Measurements from ENCODE around the gene COMP. TPM values are rescaled to one million over a fixed set of nuclear protein-coding genes. Genes with fewer than 3 reads are reported as not detected.

COMP gene
- total RNA-seq, 2 experiments from 2014 or later: not detected

DNA sequence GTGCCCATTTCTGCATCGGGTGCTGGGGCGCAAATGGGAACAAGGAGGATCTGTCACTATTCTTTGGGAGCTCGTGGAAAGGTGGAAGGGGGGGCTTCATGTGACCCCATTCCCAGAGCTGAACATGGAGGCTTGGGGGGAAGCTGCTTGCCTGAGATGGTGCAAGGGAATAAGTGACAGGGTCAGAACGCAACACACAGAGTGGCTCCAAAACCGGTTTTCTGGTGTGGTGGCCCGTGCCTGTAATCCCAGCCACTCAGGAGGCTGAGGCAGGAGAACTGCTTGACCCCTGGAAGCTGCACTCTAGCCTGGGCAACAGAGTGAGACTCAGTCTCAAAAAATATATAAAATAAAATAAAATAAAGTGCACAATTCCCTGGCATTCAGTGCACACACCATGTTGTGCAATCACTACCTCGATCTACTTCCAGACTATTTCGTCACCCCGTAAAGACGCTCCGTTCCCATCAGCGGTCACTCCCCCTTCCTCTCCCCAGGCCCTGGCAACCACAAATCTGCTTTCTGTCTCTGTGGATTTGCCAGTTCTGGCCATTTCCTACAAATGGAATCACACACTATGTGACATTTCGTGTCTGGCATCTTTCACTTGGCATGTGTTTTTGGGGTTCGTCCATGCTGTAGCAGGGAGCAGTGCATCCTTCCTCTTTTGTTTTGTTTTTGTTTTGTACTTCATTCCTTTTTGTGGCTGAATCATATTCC lies 18.2 kb upstream of the COMP start:
- ChIA-PET CTCF (no interaction called here), POLR2A (no interaction called here)

- CTCF ChIA-PET: no interaction called here
- POLR2A ChIA-PET: no interaction called here
Measured at GRCh38 chr19:18807861-18808331, 16.8 kb upstream of the COMP start.

GRCh38 chr19:18804643-18805042 lies 13.5 kb upstream of the COMP start:
- POLR2A ChIA-PET: no interaction called here

DNA sequence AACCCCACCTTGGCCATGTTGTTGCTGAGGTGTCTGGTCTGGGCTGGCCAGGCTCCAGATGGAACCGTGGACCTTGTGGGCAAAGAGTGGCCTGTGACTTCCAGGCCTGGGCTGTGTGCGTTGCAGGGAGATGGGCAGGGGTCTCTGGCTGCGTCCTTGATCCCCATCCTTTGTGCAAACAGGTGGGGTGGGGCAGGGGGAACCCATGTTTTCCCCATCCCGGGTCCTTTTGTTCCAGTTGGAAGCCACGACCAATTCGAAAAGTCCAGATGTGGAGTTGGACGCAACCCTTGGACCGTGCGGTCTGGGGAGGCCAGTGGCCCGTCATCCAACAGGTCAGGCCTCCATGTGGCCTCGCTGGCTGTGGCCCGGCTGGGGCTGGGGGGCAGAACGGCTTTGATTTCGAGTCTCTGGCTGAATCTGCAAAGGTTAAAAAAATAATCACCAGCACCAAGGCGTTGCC lies 13.1 kb upstream of the COMP start:
- ChIA-PET CTCF (no interaction called here), POLR2A (no interaction called here)

More at GRCh38 chr19:18804643-18805042, 13.5 kb upstream of the COMP start:
- CTCF ChIA-PET: no interaction called here

DNA sequence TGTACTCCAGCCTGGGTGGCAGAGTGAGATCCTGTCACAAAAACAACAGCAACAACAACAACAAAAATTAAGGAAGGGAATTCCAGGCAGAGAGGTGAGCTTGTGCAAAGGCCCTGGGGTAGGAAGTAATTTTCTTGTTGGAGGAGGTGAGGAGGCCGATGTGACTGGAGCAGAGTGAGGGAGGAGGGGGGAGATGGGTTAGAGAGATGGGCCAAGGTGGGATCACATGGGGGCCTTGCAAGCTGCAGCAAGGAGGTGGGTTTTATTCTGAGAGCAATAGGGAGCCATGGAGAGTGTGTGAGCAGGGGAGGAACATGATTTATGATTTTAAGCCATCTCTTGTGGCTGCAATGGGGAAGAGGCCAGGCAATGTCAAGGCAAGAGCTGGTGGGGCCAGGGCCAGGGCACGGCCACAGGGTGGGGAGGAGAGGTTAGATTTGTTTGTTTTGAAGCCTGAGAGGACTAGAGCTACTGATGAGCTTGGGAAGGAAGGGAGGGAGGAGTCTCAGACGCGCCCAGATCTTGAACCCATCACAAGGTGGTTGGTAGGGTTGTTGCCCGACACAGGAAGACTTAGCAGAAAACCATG lies 12.5 kb upstream of the COMP start:
- CTCF ChIA-PET: no interaction called here
- POLR2A ChIA-PET: no interaction called here

GRCh38 chr19:18802354-18802753 lies 11.2 kb upstream of the COMP start:
- ChIA-PET CTCF (no interaction called here), POLR2A (no interaction called here)

DNA sequence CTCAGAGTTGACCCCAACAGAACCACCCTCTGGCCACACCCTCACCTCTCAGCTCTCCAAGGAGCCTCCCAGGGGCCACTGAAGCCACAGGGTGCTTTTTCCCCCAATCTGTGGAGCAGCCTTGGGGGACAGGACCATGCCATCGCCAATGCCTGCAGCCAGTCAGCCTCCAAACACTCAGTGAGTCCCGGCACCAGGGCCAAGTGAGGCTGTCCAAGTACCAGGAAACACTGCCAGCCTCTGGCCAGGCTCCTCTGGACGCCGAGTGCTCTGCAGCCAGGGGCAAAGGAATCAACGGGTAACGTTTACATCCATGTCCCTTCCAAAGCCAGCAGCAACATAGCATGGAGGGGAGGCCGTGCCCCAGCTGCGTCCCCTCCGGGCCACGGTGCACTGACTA lies 9.5 kb upstream of the COMP start:
- ChIA-PET CTCF (no interaction called here), POLR2A (no interaction called here)

GRCh38 chr19:18800079-18800478 lies 9.0 kb upstream of the COMP start:
- CTCF ChIA-PET: no interaction called here
- POLR2A ChIA-PET: no interaction called here

DNA sequence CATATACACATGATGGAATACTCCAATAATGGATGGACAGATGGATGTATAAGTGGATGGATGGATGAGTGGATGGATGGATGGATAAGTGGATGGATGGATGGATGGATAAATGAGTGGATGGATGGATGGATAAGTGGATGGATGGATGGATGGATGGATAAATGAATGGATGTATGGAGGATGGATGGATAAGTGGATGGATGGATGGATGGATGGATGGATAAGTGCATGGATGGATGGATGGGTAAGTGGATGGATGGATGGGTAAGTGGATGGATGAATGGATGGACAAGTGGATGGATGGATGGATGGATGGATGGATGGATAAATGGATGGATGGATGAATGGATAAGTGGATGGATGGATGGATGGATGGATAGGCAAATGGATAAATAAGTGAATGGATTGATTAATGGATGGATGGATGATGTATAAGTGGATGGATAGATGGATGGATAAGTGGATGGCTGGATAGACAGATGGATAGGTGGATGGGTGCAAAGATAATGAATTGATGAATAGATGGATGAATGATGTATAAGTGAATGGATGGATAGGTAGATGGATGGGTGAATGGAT lies 8.4 kb upstream of the COMP start:
- ChIA-PET POLR2A (no interaction called here), CTCF (no interaction called here)

DNA sequence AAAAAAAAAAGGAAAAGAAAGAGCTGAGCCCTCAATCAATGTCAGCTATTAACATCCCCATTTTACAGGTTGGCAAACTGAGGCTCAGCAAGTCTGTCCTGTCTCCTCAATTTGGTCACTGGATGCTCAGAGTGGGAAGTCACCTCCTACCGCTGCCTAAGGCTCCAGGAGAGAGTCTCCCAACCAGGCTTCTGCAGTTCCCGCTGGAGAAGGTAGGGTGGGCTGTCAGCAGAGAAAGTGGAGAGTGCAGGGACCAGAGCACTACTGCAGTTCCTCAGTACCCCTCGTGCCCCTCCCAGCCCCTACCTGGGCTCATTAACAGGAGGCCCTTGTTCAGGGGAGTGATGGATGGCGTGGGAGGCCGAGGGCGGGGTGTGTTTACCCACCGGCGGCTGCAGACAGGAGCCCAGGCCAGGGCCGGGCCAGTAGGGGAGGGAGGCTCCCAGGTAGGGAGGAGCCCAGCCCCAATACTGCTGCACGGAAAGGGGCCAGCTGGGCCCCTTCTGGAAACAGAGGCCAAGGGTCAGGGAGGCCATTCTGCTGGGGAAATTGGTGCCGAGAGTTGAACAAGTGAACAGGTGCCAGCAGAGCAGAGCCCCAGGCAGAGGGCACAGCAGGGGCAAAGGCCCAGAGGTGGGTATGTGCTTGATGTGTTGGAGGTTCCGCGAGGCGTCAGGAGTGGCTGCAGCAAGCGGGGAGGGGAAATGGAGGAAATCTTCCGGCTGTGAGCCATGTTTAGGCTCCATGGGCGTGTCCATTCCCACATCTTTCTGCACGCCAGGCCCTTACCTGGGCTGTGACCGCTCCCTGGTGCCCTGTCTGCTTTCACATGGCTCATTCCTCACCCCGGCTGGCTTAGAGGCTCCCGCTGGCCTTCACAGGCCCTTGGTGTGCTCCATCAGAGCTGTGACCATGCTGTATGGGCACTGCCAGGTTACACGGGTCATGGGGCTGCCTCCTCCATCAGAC lies 7.6 kb upstream of the COMP start:
- CTCF ChIA-PET: no interaction called here

GRCh38 chr19:18796239-18796638 lies 5.1 kb upstream of the COMP start:
- CTCF ChIA-PET: interaction anchor here (1.0 kb wide), 1 partner anchor 48 kb away, joined by 4 read pairs; no protein-coding TSS in a partner anchor
- POLR2A ChIA-PET: interaction anchor here (0.6 to 0.7 kb wide), 2 partner anchors 14 to 83 kb away, joined by 5 to 8 read pairs; no protein-coding TSS in a partner anchor

More for the DNA sequence above, 7.6 kb upstream of the COMP start:
- POLR2A ChIA-PET: no interaction called here

- POLR2A ChIA-PET: no interaction called here
- CTCF ChIA-PET: interaction anchor here (0.6 to 1.0 kb wide), 2 partner anchors 49 to 436 kb away, joined by 3 to 4 read pairs; no protein-coding TSS in a partner anchor
Measured at GRCh38 chr19:18795540-18795939, 4.4 kb upstream of the COMP start.

DNA sequence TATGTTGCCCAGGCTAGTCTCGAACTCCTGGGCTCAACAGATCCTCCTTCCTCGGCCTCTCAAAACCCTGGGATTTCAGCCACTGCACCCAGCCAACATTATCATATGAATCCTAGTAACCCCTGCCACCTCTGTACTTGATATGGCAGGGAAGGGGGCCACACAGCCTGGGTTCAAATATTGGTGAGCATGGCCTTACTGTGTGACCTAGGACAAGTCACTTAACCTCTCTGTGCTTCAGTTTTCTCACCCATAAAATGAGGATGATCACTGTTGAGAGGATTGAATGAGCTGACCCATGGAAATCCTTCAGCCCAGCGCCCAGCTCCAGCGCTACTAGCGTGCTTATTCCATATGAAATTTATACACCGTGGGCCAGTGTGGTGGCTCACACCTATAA lies 3.6 kb upstream of the COMP start:
- ChIA-PET CTCF (no interaction called here), POLR2A (no interaction called here)

GRCh38 chr19:18794029-18794313 lies 2.9 kb upstream of the COMP start:
- CTCF ChIA-PET: interaction anchor here (0.9 kb wide), 1 partner anchor 53 kb away, joined by 3 read pairs; no protein-coding TSS in a partner anchor
- POLR2A ChIA-PET: no interaction called here

DNA sequence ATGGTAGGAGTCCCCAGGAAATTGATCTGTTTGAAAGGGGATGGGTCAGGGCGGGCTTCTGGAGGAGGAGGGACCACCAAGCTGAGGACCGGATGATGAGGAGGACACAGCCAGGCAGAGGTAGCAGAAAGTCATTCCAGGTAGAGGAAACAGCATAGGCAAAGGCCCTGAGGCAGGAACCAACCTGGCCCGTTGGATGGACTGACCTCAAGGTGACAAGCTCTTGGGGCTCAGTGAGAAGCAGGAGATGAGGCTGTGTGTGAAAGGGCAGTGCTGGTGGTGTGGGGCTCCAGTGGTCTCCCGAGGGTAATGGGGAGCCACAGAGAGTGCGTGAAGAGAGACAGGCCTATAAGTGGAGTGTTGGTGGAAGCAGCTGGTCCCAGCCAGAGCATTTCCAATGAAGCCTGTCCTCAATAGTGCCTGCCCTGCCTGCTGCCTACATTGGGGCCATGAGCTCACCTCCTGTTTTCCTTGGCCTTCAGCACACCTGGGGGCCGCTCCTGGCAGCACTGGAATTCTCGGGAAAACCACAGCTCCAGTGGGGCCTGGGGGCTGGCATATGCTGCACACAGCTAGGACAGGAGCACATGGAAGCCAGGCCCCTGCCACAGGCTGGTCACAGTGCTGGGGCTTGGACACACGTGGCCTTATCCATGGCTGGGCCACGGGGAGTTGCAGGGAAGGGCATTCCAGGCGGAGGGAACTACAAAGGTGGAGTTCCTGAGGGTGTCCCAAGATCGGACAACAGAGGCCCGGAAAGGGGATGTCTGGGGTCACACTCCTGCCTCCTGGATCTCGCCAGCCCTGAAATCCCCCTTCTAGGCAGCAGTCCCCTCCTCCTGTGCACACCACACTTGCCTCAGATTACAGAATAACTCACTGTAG lies 2.3 kb upstream of the COMP start:
- CTCF ChIA-PET: interaction anchor here (0.9 kb wide), 1 partner anchor 54 kb away, joined by 3 read pairs; no protein-coding TSS in a partner anchor
- POLR2A ChIA-PET: no interaction called here

DNA sequence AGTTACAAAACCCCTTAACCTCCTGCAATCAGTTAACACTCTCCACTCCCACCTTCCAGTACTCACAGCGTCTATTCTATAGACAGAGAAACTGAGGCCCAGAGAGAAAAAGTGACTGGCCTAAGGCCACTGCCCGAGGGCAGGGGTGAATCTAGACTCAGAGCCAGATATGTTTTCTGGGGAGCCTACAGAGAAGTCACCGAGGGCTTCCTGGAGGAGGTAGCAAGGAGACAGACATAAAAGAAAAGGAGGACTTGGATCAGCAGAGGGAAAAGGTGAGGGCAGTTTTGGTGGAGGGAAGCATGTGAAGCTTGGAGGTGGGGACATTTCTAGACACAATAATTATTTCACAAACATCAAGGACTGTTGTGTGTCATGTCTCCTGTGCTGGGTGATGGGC lies 1.6 kb upstream of the COMP start:
- ChIA-PET CTCF (no interaction called here), POLR2A (interaction anchor here (0.6 kb wide), 1 partner anchor 198 kb away, joined by 4 read pairs; no protein-coding TSS in a partner anchor)

DNA sequence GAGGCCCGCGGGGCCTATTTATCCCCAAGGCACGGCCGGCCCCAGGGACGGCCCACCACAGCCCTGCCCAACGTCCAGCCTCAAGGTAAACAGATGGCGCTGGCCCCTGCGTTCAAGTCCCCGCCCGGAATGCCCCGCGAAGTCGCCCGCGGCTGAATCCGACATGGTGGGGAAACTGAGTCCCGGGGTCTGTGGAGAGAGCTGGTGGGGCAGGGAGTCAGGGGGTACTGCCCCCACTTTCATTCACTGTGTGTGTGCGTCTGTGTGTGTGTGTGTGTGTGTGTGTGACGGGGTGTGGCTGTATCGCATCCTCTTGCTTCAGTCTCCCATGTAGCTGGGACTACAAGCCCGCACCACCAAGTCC lies 192 bp upstream of the COMP start:
- POLR2A ChIA-PET: no interaction called here

DNA sequence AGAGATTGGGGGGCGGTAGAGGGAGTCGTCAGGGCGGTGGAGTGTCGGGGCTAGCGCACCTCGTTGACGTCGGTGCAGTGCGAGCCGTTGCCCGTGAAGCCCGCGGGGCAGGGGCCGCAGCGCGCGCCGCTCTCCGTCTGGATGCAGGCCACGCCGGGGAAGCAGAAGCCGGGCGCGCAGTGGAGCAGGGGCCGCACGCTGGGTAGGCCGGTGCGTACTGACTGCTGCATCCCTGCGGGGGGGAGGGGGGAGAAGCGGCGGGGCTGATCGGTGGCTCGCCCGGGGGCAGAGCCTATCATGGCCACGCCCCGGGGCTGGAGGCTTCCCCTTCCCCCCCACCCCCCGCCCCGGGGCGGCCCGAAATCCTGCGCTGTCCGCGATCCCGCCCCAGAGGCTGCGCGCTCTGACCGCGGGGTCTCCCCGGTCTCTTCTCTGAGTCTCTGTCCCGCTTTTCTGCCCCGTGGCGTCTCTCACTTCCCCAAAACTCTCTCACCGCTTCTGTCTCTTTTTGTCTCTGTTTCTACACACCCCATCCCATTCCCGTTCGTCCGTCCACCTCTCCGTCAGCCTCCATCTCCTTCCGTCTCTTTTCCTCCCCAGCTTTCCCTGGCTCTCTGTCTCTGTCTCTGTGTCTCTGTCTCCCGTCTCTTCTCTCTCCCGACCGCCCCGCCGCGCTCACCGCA lies 1.1 kb downstream of the COMP start:
- ChIA-PET CTCF (interaction anchor here (1.1 kb wide), 1 partner anchor 57 kb away, joined by 3 read pairs; no protein-coding TSS in a partner anchor), POLR2A (no interaction called here)

More for the DNA sequence above, 192 bp upstream of the COMP start:
- CTCF ChIA-PET: interaction anchor here (0.6 kb wide), 2 partner anchors 56 to 94 kb away, joined by 3 to 4 read pairs; no protein-coding TSS in a partner anchor

Measured in activated CD8-positive, alpha-beta memory T cell treated with anti-CD3 and anti-CD28 coated beads for 36 hours (primary cell).